ENCODE results near the gene SORCS2.

The SORCS2 gene

GRCh38 chr4:7334521-7335275 is 142.4 kb downstream of the SORCS2 start (continued):
- TF ChIP-seq, protein P1, sequence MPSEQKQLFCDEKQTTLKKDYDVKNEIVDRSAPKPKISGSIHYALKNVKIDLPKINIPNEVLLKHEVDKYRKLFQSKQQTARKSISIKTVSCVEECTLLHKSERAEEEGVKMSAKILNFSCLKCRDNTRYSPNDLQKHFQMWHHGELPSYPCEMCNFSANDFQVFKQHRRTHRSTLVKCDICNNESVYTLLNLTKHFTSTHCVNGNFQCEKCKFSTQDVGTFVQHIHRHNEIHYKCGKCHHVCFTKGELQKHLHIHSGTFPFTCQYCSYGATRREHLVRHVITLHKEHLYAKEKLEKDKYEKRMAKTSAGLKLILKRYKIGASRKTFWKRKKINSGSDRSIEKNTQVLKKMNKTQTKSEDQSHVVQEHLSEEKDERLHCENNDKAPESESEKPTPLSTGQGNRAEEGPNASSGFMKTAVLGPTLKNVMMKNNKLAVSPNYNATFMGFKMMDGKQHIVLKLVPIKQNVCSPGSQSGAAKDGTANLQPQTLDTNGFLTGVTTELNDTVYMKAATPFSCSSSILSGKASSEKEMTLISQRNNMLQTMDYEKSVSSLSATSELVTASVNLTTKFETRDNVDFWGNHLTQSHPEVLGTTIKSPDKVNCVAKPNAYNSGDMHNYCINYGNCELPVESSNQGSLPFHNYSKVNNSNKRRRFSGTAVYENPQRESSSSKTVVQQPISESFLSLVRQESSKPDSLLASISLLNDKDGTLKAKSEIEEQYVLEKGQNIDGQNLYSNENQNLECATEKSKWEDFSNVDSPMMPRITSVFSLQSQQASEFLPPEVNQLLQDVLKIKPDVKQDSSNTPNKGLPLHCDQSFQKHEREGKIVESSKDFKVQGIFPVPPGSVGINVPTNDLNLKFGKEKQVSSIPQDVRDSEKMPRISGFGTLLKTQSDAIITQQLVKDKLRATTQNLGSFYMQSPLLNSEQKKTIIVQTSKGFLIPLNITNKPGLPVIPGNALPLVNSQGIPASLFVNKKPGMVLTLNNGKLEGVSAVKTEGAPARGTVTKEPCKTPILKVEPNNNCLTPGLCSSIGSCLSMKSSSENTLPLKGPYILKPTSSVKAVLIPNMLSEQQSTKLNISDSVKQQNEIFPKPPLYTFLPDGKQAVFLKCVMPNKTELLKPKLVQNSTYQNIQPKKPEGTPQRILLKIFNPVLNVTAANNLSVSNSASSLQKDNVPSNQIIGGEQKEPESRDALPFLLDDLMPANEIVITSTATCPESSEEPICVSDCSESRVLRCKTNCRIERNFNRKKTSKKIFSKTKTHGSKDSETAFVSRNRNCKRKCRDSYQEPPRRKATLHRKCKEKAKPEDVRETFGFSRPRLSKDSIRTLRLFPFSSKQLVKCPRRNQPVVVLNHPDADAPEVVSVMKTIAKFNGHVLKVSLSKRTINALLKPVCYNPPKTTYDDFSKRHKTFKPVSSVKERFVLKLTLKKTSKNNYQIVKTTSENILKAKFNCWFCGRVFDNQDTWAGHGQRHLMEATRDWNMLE (tag by site-specific recombination; conservative IDR thresholded peaks at IDR 0.05; ENCODE audit: low read depth): no peak
- no peak for TF ChIP-seq ZNF529 (tag by site-specific recombination; IDR thresholded peaks at IDR 0.05; ENCODE audit: insufficient replicate concordance)

GRCh38 chr4:7335344-7336066 is 143.2 kb downstream of the SORCS2 start:
- TF ChIP-seq, protein P2, sequence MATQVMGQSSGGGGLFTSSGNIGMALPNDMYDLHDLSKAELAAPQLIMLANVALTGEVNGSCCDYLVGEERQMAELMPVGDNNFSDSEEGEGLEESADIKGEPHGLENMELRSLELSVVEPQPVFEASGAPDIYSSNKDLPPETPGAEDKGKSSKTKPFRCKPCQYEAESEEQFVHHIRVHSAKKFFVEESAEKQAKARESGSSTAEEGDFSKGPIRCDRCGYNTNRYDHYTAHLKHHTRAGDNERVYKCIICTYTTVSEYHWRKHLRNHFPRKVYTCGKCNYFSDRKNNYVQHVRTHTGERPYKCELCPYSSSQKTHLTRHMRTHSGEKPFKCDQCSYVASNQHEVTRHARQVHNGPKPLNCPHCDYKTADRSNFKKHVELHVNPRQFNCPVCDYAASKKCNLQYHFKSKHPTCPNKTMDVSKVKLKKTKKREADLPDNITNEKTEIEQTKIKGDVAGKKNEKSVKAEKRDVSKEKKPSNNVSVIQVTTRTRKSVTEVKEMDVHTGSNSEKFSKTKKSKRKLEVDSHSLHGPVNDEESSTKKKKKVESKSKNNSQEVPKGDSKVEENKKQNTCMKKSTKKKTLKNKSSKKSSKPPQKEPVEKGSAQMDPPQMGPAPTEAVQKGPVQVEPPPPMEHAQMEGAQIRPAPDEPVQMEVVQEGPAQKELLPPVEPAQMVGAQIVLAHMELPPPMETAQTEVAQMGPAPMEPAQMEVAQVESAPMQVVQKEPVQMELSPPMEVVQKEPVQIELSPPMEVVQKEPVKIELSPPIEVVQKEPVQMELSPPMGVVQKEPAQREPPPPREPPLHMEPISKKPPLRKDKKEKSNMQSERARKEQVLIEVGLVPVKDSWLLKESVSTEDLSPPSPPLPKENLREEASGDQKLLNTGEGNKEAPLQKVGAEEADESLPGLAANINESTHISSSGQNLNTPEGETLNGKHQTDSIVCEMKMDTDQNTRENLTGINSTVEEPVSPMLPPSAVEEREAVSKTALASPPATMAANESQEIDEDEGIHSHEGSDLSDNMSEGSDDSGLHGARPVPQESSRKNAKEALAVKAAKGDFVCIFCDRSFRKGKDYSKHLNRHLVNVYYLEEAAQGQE (tag by site-specific recombination; IDR thresholded peaks at IDR 0.05): no peak
- TF ChIP-seq GLIS1 (tag by site-specific recombination; IDR thresholded peaks at IDR 0.05) (no peak), SP3 (tag by site-specific recombination; IDR thresholded peaks at IDR 0.05) (no peak), ZNF654 (tag by site-specific recombination; IDR thresholded peaks at IDR 0.05; ENCODE audit: low read depth) (peak; percentile 45), KLF1 (tag by site-specific recombination; IDR thresholded peaks at IDR 0.05) (no peak), ZNF530 (tag by site-specific recombination; IDR thresholded peaks at IDR 0.05; ENCODE audit: low read depth) (no peak), ZNF626 (tag by site-specific recombination; IDR thresholded peaks at IDR 0.05) (no peak), ZNF701 (tag by site-specific recombination; IDR thresholded peaks at IDR 0.05) (no peak), ZBTB48 (tag by site-specific recombination; IDR thresholded peaks at IDR 0.05) (0 out of 2 replicates have a peak, but pooled peaks have one; percentile 34), PRDM1 (tag by site-specific recombination; IDR thresholded peaks at IDR 0.05) (no peak), ZNF555 (tag by site-specific recombination; conservative IDR thresholded peaks at IDR 0.05) (no peak), CTCF (tag by site-specific recombination; IDR thresholded peaks at IDR 0.05) (peak; percentile 60), ZBTB44 (tag by site-specific recombination; IDR thresholded peaks at IDR 0.05) (no peak), ZBTB21 (tag by site-specific recombination; IDR thresholded peaks at IDR 0.05) (no peak), ZNF747 (tag by site-specific recombination; IDR thresholded peaks at IDR 0.05) (no peak)
- TF ChIP-seq, protein P3, sequence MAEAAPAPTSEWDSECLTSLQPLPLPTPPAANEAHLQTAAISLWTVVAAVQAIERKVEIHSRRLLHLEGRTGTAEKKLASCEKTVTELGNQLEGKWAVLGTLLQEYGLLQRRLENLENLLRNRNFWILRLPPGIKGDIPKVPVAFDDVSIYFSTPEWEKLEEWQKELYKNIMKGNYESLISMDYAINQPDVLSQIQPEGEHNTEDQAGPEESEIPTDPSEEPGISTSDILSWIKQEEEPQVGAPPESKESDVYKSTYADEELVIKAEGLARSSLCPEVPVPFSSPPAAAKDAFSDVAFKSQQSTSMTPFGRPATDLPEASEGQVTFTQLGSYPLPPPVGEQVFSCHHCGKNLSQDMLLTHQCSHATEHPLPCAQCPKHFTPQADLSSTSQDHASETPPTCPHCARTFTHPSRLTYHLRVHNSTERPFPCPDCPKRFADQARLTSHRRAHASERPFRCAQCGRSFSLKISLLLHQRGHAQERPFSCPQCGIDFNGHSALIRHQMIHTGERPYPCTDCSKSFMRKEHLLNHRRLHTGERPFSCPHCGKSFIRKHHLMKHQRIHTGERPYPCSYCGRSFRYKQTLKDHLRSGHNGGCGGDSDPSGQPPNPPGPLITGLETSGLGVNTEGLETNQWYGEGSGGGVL (tag by site-specific recombination; IDR thresholded peaks at IDR 0.05): no peak
- no peaks in the 10 kb centered on the region for H3K36me3 ChIP-seq (ENCODE audit: control insufficient read depth in 2 of 2, insufficient read depth in 1 of 2, low read length in 2 of 2)
- POLR2A ChIA-PET: no interaction called here
- CTCF ChIA-PET: interaction anchor here (0.5 to 2.3 kb wide), 24 partner anchors 23 to 1397 kb away, joined by 3 to 11 read pairs (median 3); a partner anchor contains a TSS
- no peak overlapping the region for H3K27ac ChIP-seq (ENCODE audit: extremely low read depth, low read depth, low read length)
- no peak overlapping the region for H3K4me3 ChIP-seq (ENCODE audit: low read depth, low read length)
- no peaks in the 10 kb centered on the region for H3K9me3 ChIP-seq (ENCODE audit: control insufficient read depth, insufficient read depth, low read depth, low read length)
- H3K4me1 ChIP-seq (ENCODE audit: control insufficient read depth, insufficient read depth, low read length): no peaks in the 10 kb centered on the region

Measured in HEK293 (cell line).